ENCODE data around the gene ABCC1. TPM values are rescaled to one million over a fixed set of nuclear protein-coding genes. Genes with fewer than 3 reads are reported as not detected.
A peak's percentile ranks its signal among the peaks of the same experiment; 100 is the strongest.

Gene ABCC1
- total RNA-seq, 1 experiment from 2014 or later: 139 TPM

- POLR2A ChIA-PET (ENCODE audit: unreplicated experiment): no interaction called here
- no TSS peak for BruUV-seq (replicated peaks)
- TF ChIP-seq EZH2 (IDR thresholded peaks at IDR 0.05; ENCODE audit: low read depth): no peak
- no peak for TF ChIP-seq CTCF (conservative IDR thresholded peaks at IDR 0.05)
- H3K4me1 ChIP-seq (replicated peaks; ENCODE audit: insufficient read depth): peaks cover 12% of the 10 kb centered on the region
- H3K27ac ChIP-seq: no peak overlapping the region
- H3K9me2 ChIP-seq (ENCODE audit: insufficient read depth): no peaks in the 10 kb centered on the region
- no peak overlapping the region for H3K4me3 ChIP-seq
- intact Hi-C loops (cut with micrococcal nuclease; ENCODE audit: unreplicated experiment): no loop called here
- no peak overlapping the region for H3K4me2 ChIP-seq
- no peaks in the 10 kb centered on the region for H3K9me3 ChIP-seq (ENCODE audit: insufficient read depth, low read depth)
- H3K36me3 ChIP-seq (ENCODE audit: low read depth): no peaks in the 10 kb centered on the region
- H4K20me1 ChIP-seq (ENCODE audit: insufficient read depth): no peaks in the 10 kb centered on the region
- H2AFZ ChIP-seq: no peak overlapping the region
- no peaks in the 10 kb centered on the region for H3K27me3 ChIP-seq (ENCODE audit: insufficient read depth, low read depth)
- peaks cover 12% of the 10 kb centered on the region for H3F3A ChIP-seq (ENCODE audit: insufficient read depth, low read depth)
- no peaks in the 10 kb centered on the region for H3K79me2 ChIP-seq (ENCODE audit: low read depth)
- CTCF ChIA-PET: no interaction called here
- DNase-seq: no peak
Measured at GRCh38 chr16:15925631-15926030, 23.8 kb upstream of the ABCC1 start.

GRCh38 chr16:15928261-15929104 lies 20.9 kb upstream of the ABCC1 start:
- H3K4me2 ChIP-seq: peak overlapping the region; percentile 23
- POLR2A ChIA-PET (ENCODE audit: unreplicated experiment): interaction anchor here (0.6 to 0.7 kb wide), 6 partner anchors 38 to 1565 kb away, joined by 3 to 5 read pairs (median 3); partner anchors contain the start of gene CEP20

GRCh38 chr16:15932939-15933338 lies 16.5 kb upstream of the ABCC1 start:
- intact Hi-C loops (cut with micrococcal nuclease; ENCODE audit: unreplicated experiment): no loop called here
- peak in 1 of 2 experiments; percentile 56 for DNase-seq
- H4K20me1 ChIP-seq (ENCODE audit: insufficient read depth): no peaks in the 10 kb centered on the region
- H3K79me2 ChIP-seq (ENCODE audit: low read depth): no peaks in the 10 kb centered on the region
- H3K36me3 ChIP-seq (ENCODE audit: low read depth): no peaks in the 10 kb centered on the region
- no peak overlapping the region for H2AFZ ChIP-seq
- ChIA-PET POLR2A (ENCODE audit: unreplicated experiment) (no interaction called here), CTCF (interaction anchor here (1.0 kb wide), 1 partner anchor 9 kb away, joined by 5 read pairs; no protein-coding TSS in a partner anchor)
- peaks cover 12% of the 10 kb centered on the region; the same call in 1 of the 2 replicates for H3F3A ChIP-seq (ENCODE audit: insufficient read depth, low read depth)
- no peaks in the 10 kb centered on the region for H3K27me3 ChIP-seq (ENCODE audit: insufficient read depth, low read depth)
- no peak overlapping the region for H3K4me3 ChIP-seq
- TF ChIP-seq EZH2 (IDR thresholded peaks at IDR 0.05; ENCODE audit: low read depth) (no peak), CTCF (conservative IDR thresholded peaks at IDR 0.05) (no peak)
- peaks cover 19% of the 10 kb centered on the region for H3K4me1 ChIP-seq (replicated peaks; ENCODE audit: insufficient read depth)
- no TSS peak for BruUV-seq (replicated peaks)
- no peak overlapping the region for H3K27ac ChIP-seq
- H3K9me3 ChIP-seq (ENCODE audit: insufficient read depth, low read depth): no peaks in the 10 kb centered on the region
- no peak overlapping the region for H3K4me2 ChIP-seq
- H3K9me2 ChIP-seq (ENCODE audit: insufficient read depth): no peaks in the 10 kb centered on the region

More at GRCh38 chr16:15928261-15929104, 20.9 kb upstream of the ABCC1 start:
- intact Hi-C loops (cut with micrococcal nuclease; ENCODE audit: unreplicated experiment): no loop called here
- peaks cover 15% of the 10 kb centered on the region for H3F3A ChIP-seq (ENCODE audit: insufficient read depth, low read depth)
- TF ChIP-seq EZH2 (IDR thresholded peaks at IDR 0.05; ENCODE audit: low read depth) (no peak), CTCF (conservative IDR thresholded peaks at IDR 0.05) (no peak)
- BruUV-seq (replicated peaks): no TSS peak
- no peak overlapping the region for H2AFZ ChIP-seq
- H3K79me2 ChIP-seq (ENCODE audit: low read depth): no peaks in the 10 kb centered on the region
- no peaks in the 10 kb centered on the region for H3K36me3 ChIP-seq (ENCODE audit: low read depth)
- H3K9me2 ChIP-seq (ENCODE audit: insufficient read depth): no peaks in the 10 kb centered on the region
- H3K27me3 ChIP-seq (ENCODE audit: insufficient read depth, low read depth): no peaks in the 10 kb centered on the region
- no peak overlapping the region for H3K27ac ChIP-seq
- H3K9me3 ChIP-seq (ENCODE audit: insufficient read depth, low read depth): no peaks in the 10 kb centered on the region
- no peaks in the 10 kb centered on the region for H4K20me1 ChIP-seq (ENCODE audit: insufficient read depth)
- peak in 1 of 2 experiments; percentile 33 for DNase-seq
- H3K4me1 ChIP-seq (replicated peaks; ENCODE audit: insufficient read depth): peaks cover 19% of the 10 kb centered on the region
- CTCF ChIA-PET: interaction anchor here (0.8 kb wide), 1 partner anchor 43 kb away, joined by 3 read pairs; no protein-coding TSS in a partner anchor
- H3K4me3 ChIP-seq: no peak overlapping the region
